ENCODE results near the gene FLOT1. TPM values are rescaled to one million over a fixed set of nuclear protein-coding genes. Genes with fewer than 3 reads are reported as not detected.
"Not testable (repeated sequence)": the region's sequence is repeated elsewhere in the genome, so short reads cannot be mapped to it uniquely, and the experiment has no call there.

The FLOT1 gene
- total and polyA plus RNA-seq, 2 of the 4 experiments (the other 2 are of a cell fraction), result 96.2 to 162 TPM

GRCh38 chr6:30764490-30765043 is 22.1 kb upstream of the FLOT1 start:
- Histone ChIP-seq H3K4me1 (ENCODE audit: control insufficient read depth, insufficient read depth, low read length) (peaks cover 28% of the 10 kb centered on the region), H3K9me1 (ENCODE audit: insufficient read depth, low read length) (peaks cover 27% of the 10 kb centered on the region), H3K18ac (ENCODE audit: low read depth, low read length) (peak overlapping the region; percentile 90), H3K27ac (ENCODE audit: insufficient read depth, low read length) (peak overlapping the region; percentile 90; the same call in 1 of the 2 replicates), H4K5ac (ENCODE audit: low read depth, low read length) (peak overlapping the region; percentile 89), H2BK20ac (ENCODE audit: low read depth, low read length) (peak overlapping the region; percentile 68; the same call in 1 of the 2 replicates), H3K4ac (ENCODE audit: low read depth, low read length) (peak overlapping the region; percentile 90), H4K8ac (ENCODE audit: low read depth in 2 of 2, low read length in 2 of 2) (peak overlapping the region; percentile 85 to 88; a peak in 3 of 4 replicates), H2BK120ac (ENCODE audit: low read depth, low read length) (peak overlapping the region; percentile 92), H2BK5ac (ENCODE audit: low read depth, low read length, poor library complexity, severe bottlenecking) (peak overlapping the region; percentile 89), H3K14ac (replicated peaks; ENCODE audit: low read depth, low read length) (peak overlapping the region; percentile 73; the same call in 1 of the 2 replicates), H3K79me1 (ENCODE audit: low read depth in 1 of 2, low read length in 2 of 2) (peaks cover 0 to 32% of the 10 kb centered on the region in 2 experiments; a peak in 2 of 4 replicates), H4K91ac (ENCODE audit: insufficient read depth, low read depth, low read length) (peak overlapping the region; percentile 86), H2BK15ac (ENCODE audit: low read depth, low read length) (peak overlapping the region; percentile 60)
- dilution Hi-C loops (cut with HindIII; ENCODE audit: low sequenced_read_pairs, unreplicated experiment); H3K56ac ChIP-seq (ENCODE audit: extremely low read depth, insufficient read depth, low read length); intact Hi-C loops (cut with micrococcal nuclease); H2AFZ ChIP-seq (replicated peaks; ENCODE audit: low read length, poor library complexity); H2AK5ac ChIP-seq (ENCODE audit: low read depth, low read length); H3K9ac ChIP-seq (ENCODE audit: low read depth, low read length); H3K4me3 ChIP-seq (ENCODE audit: insufficient read depth, low read depth, low read length); H3K4me2 ChIP-seq (ENCODE audit: low read depth, low read length); ATAC-seq (ENCODE audit: low read depth); POLR2A ChIA-PET (ENCODE audit: unreplicated experiment); H3K36me3 ChIP-seq (ENCODE audit: control insufficient read depth, insufficient read depth, low read length); in situ Hi-C loops (cut with MboI; ENCODE audit: low sequenced_read_pairs); H2AK9ac ChIP-seq (replicated peaks; ENCODE audit: low read depth, low read length, poor library complexity); H3K9me3 ChIP-seq (ENCODE audit: control insufficient read depth, insufficient read depth, low read length); DNase-seq; H3K23ac ChIP-seq (ENCODE audit: low read depth, low read length); H3K27me3 ChIP-seq (ENCODE audit: control insufficient read depth, insufficient read depth, low read length); H4K20me1 ChIP-seq (ENCODE audit: insufficient read depth, low read length); CTCF ChIA-PET; BruUV-seq (replicated peaks): not testable (repeated sequence)
- WGBS, 2 experiments (ENCODE audit: extremely low coverage in 2 of 2, insufficient read length in 1 of 2), result 30% methylated on average over 3 of the region's 13 CpGs; no CpG with 5 or more reads in 1 of the 2 experiments
